Calu3 (cell line): ENCODE results near the gene CCDC93. TPM values are rescaled to one million over a fixed set of nuclear protein-coding genes. Genes with fewer than 3 reads are reported as not detected.

ENCODE experiments used
- BruUV-seq: library from RNA; stranded (reverse); fragments of 400-500 nt; replicated peaks from 2 replicates; lab custom pipeline; 2021; lab: Mats Ljungman, UMichigan
- CTCF ChIA-PET: fragments of 300-600 bp; sonication (Branson Sonifier 250); formaldehyde crosslinking; loops from one replicate; lab custom pipeline; 2022; ENCODE audit warnings: antibody characterized with exemption; lab: Charles Lee
- DNase-seq: peaks from one replicate; pipeline ENCODE4 v3.0.0; 2022
- H3K27ac Mint-ChIP-seq: one replicate; pipeline ENCODE4 v1.8.0; 2022; ENCODE audit warnings: mixed read lengths; ENCODE audit not compliant: unreplicated experiment
- H3K27me3 Mint-ChIP-seq: one replicate; pipeline ENCODE4 v1.8.0; 2022; ENCODE audit warnings: mixed read lengths; ENCODE audit not compliant: unreplicated experiment
- H3K36me3 Mint-ChIP-seq: one replicate; pipeline ENCODE4 v1.8.0; 2022; ENCODE audit warnings: mild to moderate bottlenecking, moderate library complexity, mixed read lengths; ENCODE audit not compliant: insufficient read depth, unreplicated experiment
- H3K4me1 Mint-ChIP-seq: one replicate; pipeline ENCODE4 v1.8.0; 2022; ENCODE audit warnings: mild to moderate bottlenecking, low read depth, mixed read lengths; ENCODE audit not compliant: unreplicated experiment
- H3K4me3 Mint-ChIP-seq: one replicate; pipeline ENCODE4 v1.8.0; 2022; ENCODE audit warnings: mild to moderate bottlenecking, low read depth, moderate library complexity, mixed read lengths; ENCODE audit not compliant: unreplicated experiment
- H3K9me3 Mint-ChIP-seq: one replicate; pipeline ENCODE4 v1.8.0; 2022; ENCODE audit warnings: low read depth, mixed read lengths; ENCODE audit not compliant: unreplicated experiment
- CTCF ChIP-seq: fragments of 200-600 bp; IDR thresholded peaks from one replicate; pipeline ENCODE4 v1.8.0; 2022; ENCODE audit warnings: antibody characterized with exemption; ENCODE audit not compliant: unreplicated experiment
- intact Hi-C: fragments of 100-400 bp; cut with micrococcal nuclease; formaldehyde crosslinking; loops from one replicate; pipeline ENCODE4 v1.10.0; 2022; ENCODE audit not compliant: unreplicated experiment
- total RNA-seq: library from RNA; stranded (reverse); gene quantifications from 2 replicates; pipeline ENCODE4 v1.2.3, GENCODE V29; 2022

Gene CCDC93
- total RNA-seq, 1 experiment from 2014 or later: 57.3 TPM

GRCh38 chr2:117902933-117903332 is 110.9 kb downstream of the CCDC93 start:
- Mint-ChIP-seq H3K27me3 (peaks cover 8% of the 10 kb centered on the region), H3K9me3 (no peaks in the 10 kb centered on the region), H3K27ac (no peak overlapping the region), H3K36me3 (peaks cover 5% of the 10 kb centered on the region), H3K4me1 (no peaks in the 10 kb centered on the region), H3K4me3 (no peak overlapping the region)
- no TSS peak for BruUV-seq
- intact Hi-C loops: no loop called here
- DNase-seq: no peak
- CTCF ChIA-PET: no interaction called here
- no peak for TF ChIP-seq CTCF

GRCh38 chr2:117888897-117889296 is 125.0 kb downstream of the CCDC93 start:
- Mint-ChIP-seq H3K27ac (no peak overlapping the region), H3K4me1 (no peaks in the 10 kb centered on the region), H3K9me3 (no peaks in the 10 kb centered on the region), H3K27me3 (peaks cover 39% of the 10 kb centered on the region), H3K36me3 (no peaks in the 10 kb centered on the region), H3K4me3 (no peak overlapping the region)
- intact Hi-C loops: no loop called here
- DNase-seq: no peak
- no TSS peak for BruUV-seq
- CTCF ChIA-PET: interaction anchor here (0.6 kb wide), 1 partner anchor 1258 kb away, joined by 3 read pairs; no protein-coding TSS in a partner anchor
- no peak for TF ChIP-seq CTCF

GRCh38 chr2:117885308-117885707 is 128.6 kb downstream of the CCDC93 start:
- intact Hi-C loops: no loop called here
- H3K27ac Mint-ChIP-seq: no peak overlapping the region
- peaks cover 52% of the 10 kb centered on the region for H3K27me3 Mint-ChIP-seq
- H3K9me3 Mint-ChIP-seq: peaks cover 5% of the 10 kb centered on the region
- no peak for DNase-seq
- CTCF ChIA-PET: no interaction called here
- no TSS peak for BruUV-seq
- H3K4me3 Mint-ChIP-seq: no peak overlapping the region
- no peaks in the 10 kb centered on the region for H3K36me3 Mint-ChIP-seq
- H3K4me1 Mint-ChIP-seq: no peaks in the 10 kb centered on the region
- TF ChIP-seq CTCF: no peak

GRCh38 chr2:117879003-117879402 is 134.9 kb downstream of the CCDC93 start:
- peaks cover 85% of the 10 kb centered on the region for H3K27me3 Mint-ChIP-seq
- CTCF ChIA-PET: no interaction called here
- DNase-seq: no peak
- no peak overlapping the region for H3K4me3 Mint-ChIP-seq
- TF ChIP-seq CTCF: no peak
- H3K36me3 Mint-ChIP-seq: no peaks in the 10 kb centered on the region
- H3K27ac Mint-ChIP-seq: no peak overlapping the region
- H3K9me3 Mint-ChIP-seq: peaks cover 5% of the 10 kb centered on the region
- no TSS peak for BruUV-seq
- no peaks in the 10 kb centered on the region for H3K4me1 Mint-ChIP-seq
- intact Hi-C loops: no loop called here
